ENCODE data around the gene CCND1. TPM values are rescaled to one million over a fixed set of nuclear protein-coding genes. Genes with fewer than 3 reads are reported as not detected.
"Not testable (repeated sequence)": the region's sequence is repeated elsewhere in the genome, so short reads cannot be mapped to it uniquely, and the experiment has no call there.

The CCND1 gene
- total and polyA plus RNA-seq, 12 donors: 12.1 to 149 (median 80.7) TPM

GRCh38 chr11:69691463-69691862, 50.5 kb downstream of the CCND1 start:
- H3K27ac ChIP-seq: no peak overlapping the region
- 83 to 92% (median 84%) methylated on average over 2 of the region's 2 CpGs for WGBS, 4 donors
- intact Hi-C loops (cut with DNase I): no loop called here
- H3K4me1 ChIP-seq (replicated peaks in 1 of 2): no peaks in the 10 kb centered on the region
- H3K4me3 ChIP-seq: no peak overlapping the region
- TF ChIP-seq CTCF (IDR thresholded peaks at IDR 0.05) (no peak), POLR2A (IDR thresholded peaks at IDR 0.05) (no peak)
- no peaks in the 10 kb centered on the region for H3K36me3 ChIP-seq (replicated peaks in 1 of 2)
- peaks cover 5% of the 10 kb centered on the region for H3K27me3 ChIP-seq
- H3K9me3 ChIP-seq (replicated peaks in 1 of 3): no peaks in the 10 kb centered on the region
- no peak for DNase-seq

- no peak for DNase-seq
- intact Hi-C loops (cut with DNase I): no loop called here
- TF ChIP-seq CTCF (IDR thresholded peaks at IDR 0.05): no peak
- no peak for TF ChIP-seq POLR2A (IDR thresholded peaks at IDR 0.05)
- H3K27me3 ChIP-seq: peaks cover 5% of the 10 kb centered on the region
- no peaks in the 10 kb centered on the region for H3K36me3 ChIP-seq (replicated peaks in 1 of 2)
- no peaks in the 10 kb centered on the region for H3K9me3 ChIP-seq (replicated peaks in 1 of 3)
- H3K27ac ChIP-seq: no peak overlapping the region
- H3K4me1 ChIP-seq (replicated peaks in 1 of 2): no peaks in the 10 kb centered on the region
- no peak overlapping the region for H3K4me3 ChIP-seq
These were observed 51.5 kb downstream of the CCND1 start for GRCh38 chr11:69692422-69692821.

GRCh38 chr11:69694781-69695180, 53.8 kb downstream of the CCND1 start:
- WGBS, 4 donors: 77 to 80% (median 78%) methylated on average over 7 to 10 of the region's 10 CpGs
- H3K4me1 ChIP-seq (replicated peaks in 1 of 2): no peaks in the 10 kb centered on the region
- H3K27me3 ChIP-seq: peaks cover 5% of the 10 kb centered on the region
- no peak overlapping the region for H3K27ac ChIP-seq
- TF ChIP-seq CTCF (IDR thresholded peaks at IDR 0.05): no peak
- TF ChIP-seq POLR2A (IDR thresholded peaks at IDR 0.05): no peak
- no peak overlapping the region for H3K4me3 ChIP-seq
- intact Hi-C loops (cut with DNase I): no loop called here
- H3K36me3 ChIP-seq (replicated peaks in 1 of 2): no peaks in the 10 kb centered on the region
- no peak for DNase-seq
- H3K9me3 ChIP-seq (replicated peaks in 1 of 3): no peaks in the 10 kb centered on the region

- intact Hi-C loops (cut with DNase I): no loop called here
- Histone ChIP-seq H3K36me3 (replicated peaks in 1 of 2) (no peaks in the 10 kb centered on the region), H3K4me3 (no peak overlapping the region), H3K27ac (no peak overlapping the region), H3K9me3 (replicated peaks in 1 of 3) (no peaks in the 10 kb centered on the region), H3K27me3 (peaks cover 8% of the 10 kb centered on the region), H3K4me1 (replicated peaks in 1 of 2) (peaks cover 0 to 1% of the 10 kb centered on the region in 2 donors)
- WGBS, 4 donors: 86 to 93% (median 89%) methylated on average over 7 of the region's 7 CpGs
- DNase-seq: no peak
- TF ChIP-seq CTCF (IDR thresholded peaks at IDR 0.05): no peak
- TF ChIP-seq POLR2A (IDR thresholded peaks at IDR 0.05): no peak
These were observed 54.6 kb downstream of the CCND1 start for GRCh38 chr11:69695581-69695980.

- H3K36me3 ChIP-seq (replicated peaks in 1 of 2); DNase-seq; H3K27ac ChIP-seq; H3K9me3 ChIP-seq (replicated peaks in 1 of 3); H3K4me3 ChIP-seq; H3K4me1 ChIP-seq (replicated peaks in 1 of 2); intact Hi-C loops (cut with DNase I): not testable (repeated sequence)
- peaks cover 12% of the 10 kb centered on the region for H3K27me3 ChIP-seq
- WGBS, 4 donors: 77 to 85% (median 83%) methylated on average over 6 of the region's 6 CpGs
These were observed 55.0 kb downstream of the CCND1 start for GRCh38 chr11:69695995-69696394.
